ENCODE data around the gene CCNY. TPM values are rescaled to one million over a fixed set of nuclear protein-coding genes. Genes with fewer than 3 reads are reported as not detected.

The CCNY gene
- total RNA-seq, 1 donor from 2014 or later = 41.3 TPM

DNA sequence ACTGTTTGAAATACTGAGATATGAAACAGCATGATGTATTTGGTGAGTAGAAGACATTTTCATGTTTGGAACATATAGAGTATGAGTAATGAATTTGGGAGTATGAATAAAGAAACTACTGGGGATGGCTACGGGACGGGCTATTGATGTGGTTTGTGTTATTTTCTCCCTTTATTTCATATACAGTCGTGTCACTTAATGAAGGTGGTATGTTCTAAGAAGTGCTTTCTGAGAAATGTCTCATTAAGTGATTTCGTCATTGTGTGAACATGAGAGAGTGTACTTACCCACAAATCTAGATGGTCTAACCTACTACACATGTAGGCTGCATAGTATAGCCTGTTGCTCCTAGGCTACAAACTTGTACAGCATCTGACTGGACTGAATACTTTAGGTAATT is 106.3 kb downstream of the CCNY start:
- Histone ChIP-seq H3K36me3 (ENCODE audit: control insufficient read depth, insufficient read depth, low read length) (no peaks in the 10 kb centered on the region), H3K27me3 (ENCODE audit: control insufficient read depth, insufficient read depth, low read length) (no peaks in the 10 kb centered on the region), H3K4me3 (ENCODE audit: low read depth, low read length) (no peak overlapping the region)
- DNase-seq (ENCODE audit: low read depth) = no peak
- TF ChIP-seq, protein P1, sequence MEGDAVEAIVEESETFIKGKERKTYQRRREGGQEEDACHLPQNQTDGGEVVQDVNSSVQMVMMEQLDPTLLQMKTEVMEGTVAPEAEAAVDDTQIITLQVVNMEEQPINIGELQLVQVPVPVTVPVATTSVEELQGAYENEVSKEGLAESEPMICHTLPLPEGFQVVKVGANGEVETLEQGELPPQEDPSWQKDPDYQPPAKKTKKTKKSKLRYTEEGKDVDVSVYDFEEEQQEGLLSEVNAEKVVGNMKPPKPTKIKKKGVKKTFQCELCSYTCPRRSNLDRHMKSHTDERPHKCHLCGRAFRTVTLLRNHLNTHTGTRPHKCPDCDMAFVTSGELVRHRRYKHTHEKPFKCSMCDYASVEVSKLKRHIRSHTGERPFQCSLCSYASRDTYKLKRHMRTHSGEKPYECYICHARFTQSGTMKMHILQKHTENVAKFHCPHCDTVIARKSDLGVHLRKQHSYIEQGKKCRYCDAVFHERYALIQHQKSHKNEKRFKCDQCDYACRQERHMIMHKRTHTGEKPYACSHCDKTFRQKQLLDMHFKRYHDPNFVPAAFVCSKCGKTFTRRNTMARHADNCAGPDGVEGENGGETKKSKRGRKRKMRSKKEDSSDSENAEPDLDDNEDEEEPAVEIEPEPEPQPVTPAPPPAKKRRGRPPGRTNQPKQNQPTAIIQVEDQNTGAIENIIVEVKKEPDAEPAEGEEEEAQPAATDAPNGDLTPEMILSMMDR (IDR thresholded peaks at IDR 0.05; ENCODE audit: insufficient read depth, low read length, poor library complexity, severe bottlenecking) = no peak

GRCh38 chr10:35443858-35444257 is 107.5 kb downstream of the CCNY start:
- H3K27me3 ChIP-seq (ENCODE audit: control insufficient read depth, insufficient read depth, low read length) = no peaks in the 10 kb centered on the region
- DNase-seq (ENCODE audit: low read depth) = no peak
- TF ChIP-seq, protein P1 (IDR thresholded peaks at IDR 0.05; ENCODE audit: insufficient read depth, low read length, poor library complexity, severe bottlenecking) = no peak
- no peaks in the 10 kb centered on the region for H3K36me3 ChIP-seq (ENCODE audit: control insufficient read depth, insufficient read depth, low read length)
- no peak overlapping the region for H3K4me3 ChIP-seq (ENCODE audit: low read depth, low read length)

- TF ChIP-seq, protein P1 (IDR thresholded peaks at IDR 0.05; ENCODE audit: insufficient read depth, low read length, poor library complexity, severe bottlenecking) = no peak
- Histone ChIP-seq H3K4me3 (ENCODE audit: low read depth, low read length) (no peak overlapping the region), H3K36me3 (ENCODE audit: control insufficient read depth, insufficient read depth, low read length) (no peaks in the 10 kb centered on the region), H3K27me3 (ENCODE audit: control insufficient read depth, insufficient read depth, low read length) (no peaks in the 10 kb centered on the region)
- DNase-seq (ENCODE audit: low read depth) = no peak
Observed at GRCh38 chr10:35445150-35445884, 109.0 kb downstream of the CCNY start.

- Histone ChIP-seq H3K27me3 (ENCODE audit: control insufficient read depth, insufficient read depth, low read length) (no peaks in the 10 kb centered on the region), H3K36me3 (ENCODE audit: control insufficient read depth, insufficient read depth, low read length) (no peaks in the 10 kb centered on the region), H3K4me3 (ENCODE audit: low read depth, low read length) (no peak overlapping the region)
- TF ChIP-seq, protein P1 (IDR thresholded peaks at IDR 0.05; ENCODE audit: insufficient read depth, low read length, poor library complexity, severe bottlenecking) = no peak
- DNase-seq (ENCODE audit: low read depth) = no peak
Observed at GRCh38 chr10:35446439-35446838, 110.1 kb downstream of the CCNY start.

- TF ChIP-seq, protein P1 (IDR thresholded peaks at IDR 0.05; ENCODE audit: insufficient read depth, low read length, poor library complexity, severe bottlenecking) = no peak
- Histone ChIP-seq H3K36me3 (ENCODE audit: control insufficient read depth, insufficient read depth, low read length) (no peaks in the 10 kb centered on the region), H3K27me3 (ENCODE audit: control insufficient read depth, insufficient read depth, low read length) (no peaks in the 10 kb centered on the region), H3K4me3 (ENCODE audit: low read depth, low read length) (no peak overlapping the region)
- peak; percentile 57 for DNase-seq (ENCODE audit: low read depth)
Observed at GRCh38 chr10:35447693-35448407, 111.5 kb downstream of the CCNY start.

Data from kidney epithelial cell (primary cell).